HCT116 (cell line): ENCODE data around the gene NCF4.

ENCODE experiments used
- CEBPB ChIP-seq: IDR thresholded peaks from 2 replicates; pipeline ENCODE4 v1.6.1; 2012; ENCODE audit warnings: low read depth
- EZH2 ChIP-seq: fragments of 200-600 bp; sonication (generic); IDR thresholded peaks from 2 replicates; pipeline ENCODE4 v1.6.1; 2017; ENCODE audit warnings: antibody characterized with exemption, mixed run types
- EZH2phosphoT487 ChIP-seq: fragments of 200-600 bp; IDR thresholded peaks from 2 replicates; pipeline ENCODE4 v1.6.1; 2018; ENCODE audit warnings: antibody characterized with exemption, borderline replicate concordance
- POLR2A ChIP-seq: IDR thresholded peaks from 2 replicates; pipeline ENCODE4 v1.7.0; 2011; ENCODE audit warnings: borderline replicate concordance; ENCODE audit not compliant: insufficient read depth, insufficient read length; ENCODE audit errors: extremely low read depth
- POLR2AphosphoS5 ChIP-seq: IDR thresholded peaks from 2 replicates; pipeline ENCODE4 v1.6.1; 2011; ENCODE audit warnings: mild to moderate bottlenecking, low read depth, low read length, moderate library complexity
- REST ChIP-seq: IDR thresholded peaks from 2 replicates; pipeline ENCODE4 v1.6.1; 2012; ENCODE audit warnings: low read depth
- SIN3A ChIP-seq: IDR thresholded peaks from 2 replicates; pipeline ENCODE4 v1.6.1; 2012; ENCODE audit warnings: low read depth
- SP1 ChIP-seq: IDR thresholded peaks from 2 replicates; pipeline ENCODE4 v1.6.1; 2012; ENCODE audit warnings: low read depth
- TCF7L2 ChIP-seq: IDR thresholded peaks from 2 replicates; pipeline ENCODE4 v1.7.0; 2011; ENCODE audit warnings: borderline replicate concordance, inconsistent platforms; ENCODE audit not compliant: insufficient read depth, insufficient read length; ENCODE audit errors: extremely low read depth
- ZBTB33 ChIP-seq: IDR thresholded peaks from 2 replicates; pipeline ENCODE4 v1.6.1; 2011; ENCODE audit warnings: mild to moderate bottlenecking, low read length, moderate library complexity; ENCODE audit not compliant: insufficient replicate concordance; ENCODE audit errors: extremely low read depth
- ZNF274 ChIP-seq: fragments of 200-500 bp; sonication (Bioruptor generic); IDR thresholded peaks from 2 replicates; pipeline ENCODE4 v1.6.1; 2014; ENCODE audit warnings: mild to moderate bottlenecking, low read depth, low read length, inconsistent platforms
- TF ChIP-seq, protein P1 (sequence below), 3 experiments: fragments of 200-600 bp in 1 of 3; sonication (generic) in 1 of 3; IDR thresholded peaks in 2 of 3; conservative IDR thresholded peaks in 1 of 3; 2 replicates each; pipeline ENCODE4 v1.5.1; 2012 to 2017; ENCODE audit warnings: low read depth in 2 of 3, low read length in 2 of 3, antibody characterized with exemption in 1 of 3, borderline replicate concordance in 1 of 3, control low read depth in 1 of 3, mild to moderate bottlenecking in 1 of 3, mixed read lengths in 1 of 3, mixed run types in 1 of 3, moderate library complexity in 1 of 3; ENCODE audit not compliant: insufficient read depth in 1 of 3

DNA sequence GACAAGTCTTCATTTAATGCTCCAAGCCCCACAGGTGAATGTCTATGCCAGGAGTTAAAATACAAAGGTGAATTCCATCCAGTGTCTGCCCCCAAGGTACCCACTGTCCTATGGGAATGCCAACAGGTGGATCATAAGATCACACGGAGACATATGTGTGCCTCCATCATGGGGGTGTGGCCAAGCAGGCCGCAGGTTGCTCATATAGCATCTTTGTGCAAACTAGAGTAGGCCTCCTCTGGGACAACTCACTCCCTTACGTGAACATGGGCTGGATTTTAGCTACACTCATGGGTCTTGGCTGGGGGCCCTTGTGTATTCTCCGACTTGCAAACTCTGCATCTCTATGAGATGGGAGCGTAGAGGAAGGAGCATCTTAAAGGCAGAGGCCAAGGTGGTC is 6.9 kb downstream of the NCF4 start:
- TF ChIP-seq, protein P1, sequence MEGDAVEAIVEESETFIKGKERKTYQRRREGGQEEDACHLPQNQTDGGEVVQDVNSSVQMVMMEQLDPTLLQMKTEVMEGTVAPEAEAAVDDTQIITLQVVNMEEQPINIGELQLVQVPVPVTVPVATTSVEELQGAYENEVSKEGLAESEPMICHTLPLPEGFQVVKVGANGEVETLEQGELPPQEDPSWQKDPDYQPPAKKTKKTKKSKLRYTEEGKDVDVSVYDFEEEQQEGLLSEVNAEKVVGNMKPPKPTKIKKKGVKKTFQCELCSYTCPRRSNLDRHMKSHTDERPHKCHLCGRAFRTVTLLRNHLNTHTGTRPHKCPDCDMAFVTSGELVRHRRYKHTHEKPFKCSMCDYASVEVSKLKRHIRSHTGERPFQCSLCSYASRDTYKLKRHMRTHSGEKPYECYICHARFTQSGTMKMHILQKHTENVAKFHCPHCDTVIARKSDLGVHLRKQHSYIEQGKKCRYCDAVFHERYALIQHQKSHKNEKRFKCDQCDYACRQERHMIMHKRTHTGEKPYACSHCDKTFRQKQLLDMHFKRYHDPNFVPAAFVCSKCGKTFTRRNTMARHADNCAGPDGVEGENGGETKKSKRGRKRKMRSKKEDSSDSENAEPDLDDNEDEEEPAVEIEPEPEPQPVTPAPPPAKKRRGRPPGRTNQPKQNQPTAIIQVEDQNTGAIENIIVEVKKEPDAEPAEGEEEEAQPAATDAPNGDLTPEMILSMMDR (IDR thresholded peaks at IDR 0.05 in 2 of 3, conservative IDR thresholded peaks at IDR 0.05 in 1 of 3; ENCODE audit: borderline replicate concordance in 1 of 3, insufficient read depth in 1 of 3, low read depth in 2 of 3, low read length in 2 of 3) = no peak
- TF ChIP-seq TCF7L2 = no peak
- no peak for TF ChIP-seq REST
- no peak for TF ChIP-seq ZBTB33
- no peak for TF ChIP-seq ZNF274
- TF ChIP-seq POLR2AphosphoS5 = no peak
- TF ChIP-seq EZH2 = no peak
- TF ChIP-seq SP1 = no peak
- TF ChIP-seq SIN3A = no peak
- TF ChIP-seq CEBPB = no peak
- TF ChIP-seq POLR2A = no peak
- no peak for TF ChIP-seq EZH2phosphoT487
